Left ventricle myocardium inferior (tissue), 1 donor: ENCODE results near the gene GALR2. TPM values are rescaled to one million over a fixed set of nuclear protein-coding genes. Genes with fewer than 3 reads are reported as not detected.

Experiments
- DNase-seq: peaks from one replicate; pipeline ENCODE4 v3.0.0-alpha.2; 2020
- H3K27ac ChIP-seq: fragments of 200-600 bp; replicated peaks from 2 replicates; pipeline ENCODE4 v1.8.0; 2021
- H3K27me3 ChIP-seq: fragments of 200-600 bp; 2 replicates; pipeline ENCODE4 v1.8.0; 2021; ENCODE audit warnings: low read depth
- H3K36me3 ChIP-seq: fragments of 200-600 bp; 2 replicates; pipeline ENCODE4 v1.8.0; 2021
- H3K4me1 ChIP-seq: fragments of 200-600 bp; 2 replicates; pipeline ENCODE4 v1.8.0; 2021
- H3K4me3 ChIP-seq: fragments of 200-600 bp; 2 replicates; pipeline ENCODE4 v1.8.0; 2021; ENCODE audit warnings: mild to moderate bottlenecking, moderate library complexity
- H3K9me3 ChIP-seq: fragments of 200-600 bp; replicated peaks from 2 replicates; pipeline ENCODE4 v1.8.0; 2021
- intact Hi-C: fragments of 100-400 bp; cut with micrococcal nuclease; formaldehyde crosslinking; loops from one replicate; pipeline ENCODE4 v1.11.0; 2022
- total RNA-seq: library from RNA; stranded (reverse); fragmentation: NEBNext Ultra II Directional; extraction: Animal tissue kit (Norgen Biotek cat#: 25700); gene quantifications from one replicate; pipeline ENCODE4 v1.2.1, GENCODE V29; 2021
- TF ChIP-seq, protein P1 (sequence below): fragments of 200-600 bp; IDR thresholded peaks from 2 replicates; pipeline ENCODE4 v1.8.0; 2021; ENCODE audit warnings: antibody characterized with exemption, mild to moderate bottlenecking, borderline replicate concordance
- donor health status: DM: no; HTN: yes; CAD: no; lungs with severe emphysema.

Gene GALR2
- total RNA-seq, 1 donor from 2014 or later, result not detected

DNA sequence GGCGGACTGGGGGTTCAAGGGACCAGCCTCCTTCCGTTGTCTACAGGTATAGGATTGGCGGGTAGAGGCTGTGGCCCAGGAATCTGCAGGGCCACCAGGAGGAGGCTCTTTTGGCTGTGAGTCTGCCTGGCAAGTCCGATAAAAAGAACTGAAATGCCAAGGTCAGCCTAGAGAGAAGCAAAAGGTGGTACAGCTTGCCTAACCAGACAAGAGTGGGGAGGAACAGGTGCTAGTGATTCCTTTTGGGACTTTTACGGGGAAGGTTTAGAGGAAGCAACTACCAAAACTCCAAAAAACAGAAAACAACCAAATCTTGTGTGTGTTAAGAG, 41.8 kb upstream of the GALR2 start:
- DNase-seq, result no peak
- H3K9me3 ChIP-seq, result no peaks in the 10 kb centered on the region
- TF ChIP-seq, protein P1, sequence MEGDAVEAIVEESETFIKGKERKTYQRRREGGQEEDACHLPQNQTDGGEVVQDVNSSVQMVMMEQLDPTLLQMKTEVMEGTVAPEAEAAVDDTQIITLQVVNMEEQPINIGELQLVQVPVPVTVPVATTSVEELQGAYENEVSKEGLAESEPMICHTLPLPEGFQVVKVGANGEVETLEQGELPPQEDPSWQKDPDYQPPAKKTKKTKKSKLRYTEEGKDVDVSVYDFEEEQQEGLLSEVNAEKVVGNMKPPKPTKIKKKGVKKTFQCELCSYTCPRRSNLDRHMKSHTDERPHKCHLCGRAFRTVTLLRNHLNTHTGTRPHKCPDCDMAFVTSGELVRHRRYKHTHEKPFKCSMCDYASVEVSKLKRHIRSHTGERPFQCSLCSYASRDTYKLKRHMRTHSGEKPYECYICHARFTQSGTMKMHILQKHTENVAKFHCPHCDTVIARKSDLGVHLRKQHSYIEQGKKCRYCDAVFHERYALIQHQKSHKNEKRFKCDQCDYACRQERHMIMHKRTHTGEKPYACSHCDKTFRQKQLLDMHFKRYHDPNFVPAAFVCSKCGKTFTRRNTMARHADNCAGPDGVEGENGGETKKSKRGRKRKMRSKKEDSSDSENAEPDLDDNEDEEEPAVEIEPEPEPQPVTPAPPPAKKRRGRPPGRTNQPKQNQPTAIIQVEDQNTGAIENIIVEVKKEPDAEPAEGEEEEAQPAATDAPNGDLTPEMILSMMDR, result no peak
- H3K4me3 ChIP-seq, result no peak overlapping the region
- intact Hi-C loops, result no loop called here
- no peaks in the 10 kb centered on the region for H3K27me3 ChIP-seq
- peaks cover 15% of the 10 kb centered on the region for H3K4me1 ChIP-seq
- H3K36me3 ChIP-seq, result peaks cover 1% of the 10 kb centered on the region
- no peak overlapping the region for H3K27ac ChIP-seq

DNA sequence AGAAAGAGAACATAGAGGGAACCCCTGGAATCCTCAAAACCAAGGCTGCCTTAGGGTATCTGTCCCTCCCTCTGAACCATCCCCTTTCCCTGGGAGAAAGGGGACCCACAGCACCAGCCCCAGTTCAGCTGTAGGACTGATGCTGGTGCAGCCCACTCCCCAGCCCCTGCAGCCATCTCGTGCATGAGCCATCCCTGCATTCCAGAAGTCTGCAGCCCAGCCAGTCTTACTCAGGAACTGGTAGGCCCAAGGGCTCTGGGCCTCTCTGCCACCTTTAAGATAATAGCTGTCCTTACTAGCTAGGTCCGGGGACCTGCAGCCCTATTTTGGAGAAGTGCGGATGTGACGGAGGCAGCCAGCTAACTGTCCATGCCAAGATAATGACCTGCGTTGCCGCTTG, 41.4 kb upstream of the GALR2 start:
- intact Hi-C loops, result no loop called here
- H3K27ac ChIP-seq, result no peak overlapping the region
- TF ChIP-seq, protein P1, result no peak
- H3K4me3 ChIP-seq, result no peak overlapping the region
- H3K36me3 ChIP-seq, result peaks cover 5% of the 10 kb centered on the region
- H3K4me1 ChIP-seq, result peaks cover 15% of the 10 kb centered on the region
- DNase-seq, result no peak
- H3K27me3 ChIP-seq, result no peaks in the 10 kb centered on the region
- no peaks in the 10 kb centered on the region for H3K9me3 ChIP-seq

DNA sequence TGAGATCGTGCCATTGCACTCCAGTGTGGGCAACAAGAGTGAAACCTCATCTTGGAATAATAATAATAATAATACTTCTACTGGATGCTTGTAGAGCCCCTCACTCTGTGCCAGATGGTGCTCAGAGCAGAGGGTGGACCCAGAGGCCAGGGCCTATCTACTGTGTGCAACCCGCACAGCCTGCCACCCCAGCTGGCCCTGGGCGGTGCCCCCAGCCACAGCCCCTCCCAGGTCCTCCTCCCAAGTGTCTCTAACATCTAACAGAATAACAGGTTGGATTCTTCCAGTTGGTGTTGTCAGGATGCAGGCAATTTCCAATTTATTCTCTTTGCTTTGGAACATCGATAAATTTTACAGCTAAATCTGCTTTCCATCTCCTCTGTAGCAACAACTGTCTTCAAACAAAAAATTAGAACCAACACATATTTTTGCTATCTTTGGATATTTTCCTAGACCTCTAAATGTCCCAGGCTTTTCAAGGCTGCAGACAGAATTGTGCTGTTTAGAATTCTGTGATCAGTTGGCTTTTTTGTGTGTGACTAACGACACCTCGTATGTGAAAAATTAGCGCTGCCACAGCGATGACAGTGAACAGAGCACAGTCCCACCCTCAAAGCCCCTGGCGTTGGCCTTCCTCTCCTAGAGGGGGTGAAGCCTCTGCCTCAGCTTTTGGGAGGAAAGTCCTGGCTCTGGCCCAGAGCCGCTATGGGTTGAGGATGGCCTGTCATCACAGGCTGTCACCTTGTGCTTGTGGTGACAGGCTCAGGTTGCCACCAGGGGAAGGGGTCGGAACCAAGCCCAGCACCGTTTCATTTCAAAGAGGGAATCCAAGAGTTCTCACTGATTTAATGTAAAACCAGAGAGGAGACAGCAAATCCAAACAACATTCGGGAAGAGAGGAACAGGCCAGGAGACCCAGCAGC, 39.9 kb upstream of the GALR2 start:
- TF ChIP-seq, protein P1, result no peak
- DNase-seq, result no peak
- H3K36me3 ChIP-seq, result peaks cover 19% of the 10 kb centered on the region
- no peak overlapping the region for H3K27ac ChIP-seq
- no peak overlapping the region for H3K4me3 ChIP-seq
- H3K4me1 ChIP-seq, result peaks cover 10% of the 10 kb centered on the region
- intact Hi-C loops, result no loop called here
- H3K27me3 ChIP-seq, result no peaks in the 10 kb centered on the region
- H3K9me3 ChIP-seq, result no peaks in the 10 kb centered on the region

DNA sequence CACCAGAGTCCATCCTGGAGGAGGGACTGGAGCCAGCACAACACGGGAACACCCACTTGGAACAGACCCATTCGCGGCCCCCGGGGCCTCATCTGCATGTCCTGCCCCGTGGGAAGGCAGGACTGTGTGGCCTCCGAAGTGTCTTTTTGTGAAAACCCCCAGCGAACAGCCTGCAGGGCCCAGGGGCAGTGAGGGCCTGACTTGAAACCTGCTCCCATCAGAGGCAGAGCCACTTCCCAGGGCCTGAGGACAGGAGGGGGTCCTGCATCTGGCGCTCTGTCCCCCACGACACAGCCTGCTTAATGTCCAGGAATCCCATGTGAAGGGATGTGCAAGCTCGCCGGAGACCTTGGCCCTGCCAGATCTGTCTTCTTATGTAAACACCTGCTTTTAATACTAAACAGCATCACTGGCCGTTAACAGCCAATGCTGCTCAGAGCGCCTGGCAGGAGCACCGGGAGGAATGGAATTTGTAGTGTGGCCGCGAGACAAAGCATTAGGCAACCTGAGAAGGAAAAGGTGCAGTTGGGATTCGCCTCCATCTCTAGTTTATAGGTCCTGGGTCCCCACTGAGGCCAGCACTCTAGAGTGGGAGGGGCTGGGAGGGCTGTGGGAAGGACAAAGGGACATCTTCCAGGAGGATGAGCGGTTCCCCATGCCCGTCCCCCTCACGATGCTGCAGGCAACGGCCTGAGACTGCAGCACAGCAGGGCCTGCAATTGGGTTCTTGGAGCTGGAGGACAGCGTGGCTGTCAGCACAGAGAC, 37.9 kb upstream of the GALR2 start:
- H3K27ac ChIP-seq, result no peak overlapping the region
- intact Hi-C loops, result no loop called here
- TF ChIP-seq, protein P1, result no peak

DNA sequence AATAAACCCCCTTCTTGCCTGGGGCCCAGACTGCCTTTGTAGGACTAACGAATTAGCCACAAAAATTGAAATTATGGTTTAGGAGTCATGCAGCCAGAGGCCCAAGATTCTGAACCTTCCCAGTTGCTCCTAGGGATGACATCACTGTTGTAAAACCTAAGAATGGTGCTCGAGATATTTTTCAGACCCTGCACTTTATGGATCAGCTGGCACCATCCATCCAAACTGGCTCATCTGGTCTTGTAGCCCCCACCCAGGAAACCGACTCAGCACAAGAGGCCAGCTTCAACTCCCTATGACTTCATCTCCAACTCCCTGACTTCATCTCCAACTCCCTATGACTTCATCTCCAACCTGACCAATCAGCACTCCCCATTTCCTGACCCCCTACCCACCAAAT, 36.5 kb upstream of the GALR2 start:
- H3K4me3 ChIP-seq, result no peak overlapping the region
- peaks cover 6% of the 10 kb centered on the region for H3K4me1 ChIP-seq
- no peaks in the 10 kb centered on the region for H3K27me3 ChIP-seq
- H3K9me3 ChIP-seq, result no peaks in the 10 kb centered on the region
- no peak overlapping the region for H3K27ac ChIP-seq
- DNase-seq, result no peak
- TF ChIP-seq, protein P1, result no peak
- intact Hi-C loops, result no loop called here
- H3K36me3 ChIP-seq, result peaks cover 53% of the 10 kb centered on the region

More for the DNA sequence above, 37.9 kb upstream of the GALR2 start:
- no peaks in the 10 kb centered on the region for H3K9me3 ChIP-seq
- H3K27me3 ChIP-seq, result no peaks in the 10 kb centered on the region
- peaks cover 39% of the 10 kb centered on the region for H3K36me3 ChIP-seq
- H3K4me3 ChIP-seq, result no peak overlapping the region
- DNase-seq, result no peak
- peaks cover 6% of the 10 kb centered on the region for H3K4me1 ChIP-seq
